Activated CD8-positive, alpha-beta T cell treated with anti-CD3 and anti-CD28 coated beads, Interleukin-2, amount 10 ng/mL, durations not matched to agents 7 days and 5 days (primary cell): ENCODE results near the gene BTBD9. TPM values are rescaled to one million over a fixed set of nuclear protein-coding genes. Genes with fewer than 3 reads are reported as not detected.
"Not testable (repeated sequence)": the region's sequence is repeated elsewhere in the genome, so short reads cannot be mapped to it uniquely, and the experiment has no call there.

ENCODE experiments used
- ATAC-seq: fragments of 150-1000 bp; cut with Tn5 transposase; one replicate; pipeline ENCODE4 v1.10.0; 2021; ENCODE audit warnings: moderate library complexity
- CTCF ChIA-PET: fragments of 350-600 bp; sonication (Branson Sonifier 250); formaldehyde crosslinking; loops from one replicate; lab custom pipeline; 2021; ENCODE audit warnings: antibody characterized with exemption; lab: Charles Lee
- POLR2A ChIA-PET: fragments of 350-600 bp; sonication (Branson Sonifier 250); formaldehyde crosslinking; loops from one replicate; lab custom pipeline; 2021; ENCODE audit warnings: antibody characterized with exemption; lab: Charles Lee
- DNase-seq: peaks from one replicate; pipeline ENCODE4 v3.0.0-alpha.2; 2020
- H3K27ac Mint-ChIP-seq: one replicate; pipeline ENCODE4 v1.8.0; 2021; ENCODE audit warnings: mild to moderate bottlenecking, mixed read lengths
- H3K27me3 Mint-ChIP-seq: one replicate; pipeline ENCODE4 v1.8.0; 2021; ENCODE audit warnings: low read depth, mixed read lengths
- H3K36me3 Mint-ChIP-seq: one replicate; pipeline ENCODE4 v1.8.0; 2021; ENCODE audit warnings: low read depth, mixed read lengths
- H3K4me1 Mint-ChIP-seq: one replicate; pipeline ENCODE4 v1.8.0; 2021; ENCODE audit warnings: low read depth, mixed read lengths
- H3K4me3 Mint-ChIP-seq: one replicate; pipeline ENCODE4 v1.8.0; 2021; ENCODE audit warnings: mild to moderate bottlenecking, mixed read lengths
- H3K9me3 Mint-ChIP-seq: one replicate; pipeline ENCODE4 v1.8.0; 2022; ENCODE audit warnings: mixed read lengths; ENCODE audit not compliant: insufficient read depth
- total RNA-seq, 2 experiments: library from RNA; stranded (reverse); gene quantifications; one replicate each; pipeline ENCODE4 v1.2.3, GENCODE V29; 2021

Gene BTBD9
- total RNA-seq, 2 experiments from 2014 or later: 9.4 to 12.4 TPM

- Mint-ChIP-seq H3K36me3 (no peaks in the 10 kb centered on the region), H3K27ac (no peak overlapping the region), H3K27me3 (no peaks in the 10 kb centered on the region), H3K9me3 (no peaks in the 10 kb centered on the region), H3K4me3 (no peak overlapping the region), H3K4me1 (no peaks in the 10 kb centered on the region)
- ChIA-PET CTCF (no interaction called here), POLR2A (no interaction called here)
- DNase-seq (no peak), ATAC-seq (no peak)
These were observed 202.8 kb downstream of the BTBD9 start for GRCh38 chr6:38436726-38437465.

GRCh38 chr6:38435330-38435729 is 204.4 kb downstream of the BTBD9 start:
- DNase-seq (no peak), ATAC-seq (no peak)
- Mint-ChIP-seq H3K36me3 (no peaks in the 10 kb centered on the region), H3K27ac (no peak overlapping the region), H3K4me1 (no peaks in the 10 kb centered on the region), H3K9me3 (no peaks in the 10 kb centered on the region), H3K4me3 (no peak overlapping the region), H3K27me3 (no peaks in the 10 kb centered on the region)
- POLR2A ChIA-PET: no interaction called here
- CTCF ChIA-PET: no interaction called here

GRCh38 chr6:38434051-38434450 is 205.7 kb downstream of the BTBD9 start:
- Mint-ChIP-seq H3K36me3 (no peaks in the 10 kb centered on the region), H3K27me3 (no peaks in the 10 kb centered on the region), H3K4me1 (no peaks in the 10 kb centered on the region), H3K4me3 (no peak overlapping the region), H3K27ac (no peak overlapping the region), H3K9me3 (no peaks in the 10 kb centered on the region)
- ChIA-PET CTCF (no interaction called here), POLR2A (no interaction called here)
- DNase-seq: no peak
- no peak for ATAC-seq

GRCh38 chr6:38432479-38432878 is 207.2 kb downstream of the BTBD9 start:
- Mint-ChIP-seq H3K4me3 (no peak overlapping the region), H3K36me3 (no peaks in the 10 kb centered on the region), H3K27me3 (no peaks in the 10 kb centered on the region), H3K27ac (no peak overlapping the region), H3K9me3 (no peaks in the 10 kb centered on the region), H3K4me1 (no peaks in the 10 kb centered on the region)
- no peak for DNase-seq
- ChIA-PET CTCF (no interaction called here), POLR2A (no interaction called here)
- ATAC-seq: no peak

GRCh38 chr6:38432079-38432478 is 207.7 kb downstream of the BTBD9 start:
- DNase-seq: no peak
- H3K4me3 Mint-ChIP-seq: no peak overlapping the region
- no peaks in the 10 kb centered on the region for H3K4me1 Mint-ChIP-seq
- H3K9me3 Mint-ChIP-seq: no peaks in the 10 kb centered on the region
- ChIA-PET CTCF (no interaction called here), POLR2A (no interaction called here)
- H3K27ac Mint-ChIP-seq: no peak overlapping the region
- no peak for ATAC-seq
- no peaks in the 10 kb centered on the region for H3K36me3 Mint-ChIP-seq
- H3K27me3 Mint-ChIP-seq: no peaks in the 10 kb centered on the region

- DNase-seq (no peak), ATAC-seq (no peak)
- Mint-ChIP-seq H3K27me3 (no peaks in the 10 kb centered on the region), H3K4me3 (no peak overlapping the region), H3K36me3 (no peaks in the 10 kb centered on the region), H3K4me1 (no peaks in the 10 kb centered on the region), H3K27ac (no peak overlapping the region), H3K9me3 (no peaks in the 10 kb centered on the region)
- ChIA-PET CTCF (no interaction called here), POLR2A (no interaction called here)
These were observed 210.2 kb downstream of the BTBD9 start for GRCh38 chr6:38429546-38429945.

GRCh38 chr6:38427492-38428210 is 212.1 kb downstream of the BTBD9 start:
- DNase-seq (no peak), ATAC-seq (no peak)
- Mint-ChIP-seq H3K9me3 (no peaks in the 10 kb centered on the region), H3K4me1 (no peaks in the 10 kb centered on the region), H3K36me3 (no peaks in the 10 kb centered on the region), H3K27ac (no peak overlapping the region), H3K27me3 (no peaks in the 10 kb centered on the region), H3K4me3 (no peak overlapping the region)
- ChIA-PET POLR2A (no interaction called here), CTCF (no interaction called here)

- H3K4me3 Mint-ChIP-seq, H3K27ac Mint-ChIP-seq, H3K4me1 Mint-ChIP-seq, ATAC-seq, H3K36me3 Mint-ChIP-seq, CTCF ChIA-PET, H3K27me3 Mint-ChIP-seq, H3K9me3 Mint-ChIP-seq, DNase-seq: not testable (repeated sequence)
- POLR2A ChIA-PET: interaction anchor here (0.6 kb wide), 1 partner anchor 146 kb away, joined by 4 read pairs; no protein-coding TSS in a partner anchor
These were observed 213.8 kb downstream of the BTBD9 start for GRCh38 chr6:38425788-38426488.

- no peak for DNase-seq
- ChIA-PET CTCF (no interaction called here), POLR2A (interaction anchor here (0.7 kb wide), 1 partner anchor 1468 kb away, joined by 3 read pairs; no protein-coding TSS in a partner anchor)
- Mint-ChIP-seq H3K9me3 (no peaks in the 10 kb centered on the region), H3K27me3 (no peaks in the 10 kb centered on the region), H3K4me1 (no peaks in the 10 kb centered on the region), H3K27ac (no peak overlapping the region), H3K36me3 (no peaks in the 10 kb centered on the region), H3K4me3 (no peak overlapping the region)
- ATAC-seq: no peak
These were observed 216.0 kb downstream of the BTBD9 start for GRCh38 chr6:38423746-38424145.

GRCh38 chr6:38420207-38420606 is 219.5 kb downstream of the BTBD9 start:
- DNase-seq (no peak), ATAC-seq (no peak)
- H3K9me3 Mint-ChIP-seq: no peaks in the 10 kb centered on the region
- no peak overlapping the region for H3K27ac Mint-ChIP-seq
- POLR2A ChIA-PET: no interaction called here
- H3K4me3 Mint-ChIP-seq: no peak overlapping the region
- CTCF ChIA-PET: no interaction called here
- no peaks in the 10 kb centered on the region for H3K4me1 Mint-ChIP-seq
- H3K36me3 Mint-ChIP-seq: no peaks in the 10 kb centered on the region
- H3K27me3 Mint-ChIP-seq: no peaks in the 10 kb centered on the region

GRCh38 chr6:38417521-38417920 is 222.2 kb downstream of the BTBD9 start:
- CTCF ChIA-PET: no interaction called here
- no peak overlapping the region for H3K4me3 Mint-ChIP-seq
- no peaks in the 10 kb centered on the region for H3K4me1 Mint-ChIP-seq
- POLR2A ChIA-PET: no interaction called here
- H3K27me3 Mint-ChIP-seq: no peaks in the 10 kb centered on the region
- H3K9me3 Mint-ChIP-seq: no peaks in the 10 kb centered on the region
- no peak for DNase-seq
- H3K27ac Mint-ChIP-seq: no peak overlapping the region
- no peak for ATAC-seq
- no peaks in the 10 kb centered on the region for H3K36me3 Mint-ChIP-seq
